GM04503 (cell line): ENCODE measurements around the gene ST7L.
"Not testable (repeated sequence)": the region's sequence is repeated elsewhere in the genome, so short reads cannot be mapped to it uniquely, and the experiment has no call there.

Source experiments
- DNase-seq: peaks from one replicate; pipeline ENCODE4 v3.0.0-alpha.2; 2012; ENCODE audit warnings: low read depth

ST7L gene

GRCh38 chr1:112618721-112619517 lies at the start of gene ST7L:
Gene ST7L, minus strand, starts transcription at chr1:112619141. Its CDS starts 28 bp downstream, at chr1:112619113.
- peak; percentile 22 for DNase-seq

GRCh38 chr1:112666946-112667345 lies 48.0 kb upstream of the ST7L start:
- no peak for DNase-seq

- no peak for DNase-seq
Measured at GRCh38 chr1:112665857-112666256, 46.9 kb upstream of the ST7L start.

- no peak for DNase-seq
Measured at GRCh38 chr1:112651205-112651604, 32.3 kb upstream of the ST7L start.

GRCh38 chr1:112646225-112646624 lies 27.3 kb upstream of the ST7L start:
- DNase-seq = no peak

GRCh38 chr1:112643080-112643479 lies 24.1 kb upstream of the ST7L start:
- no peak for DNase-seq

GRCh38 chr1:112640437-112640836 lies 21.5 kb upstream of the ST7L start:
- DNase-seq = not testable (repeated sequence)

GRCh38 chr1:112638110-112638428 lies 19.1 kb upstream of the ST7L start:
- DNase-seq = no peak

- peak; percentile 70 for DNase-seq
Measured at GRCh38 chr1:112637254-112638109, 18.5 kb upstream of the ST7L start.

- no peak for DNase-seq
Measured at GRCh38 chr1:112636597-112637253, 17.8 kb upstream of the ST7L start.

- no peak for DNase-seq
Measured at GRCh38 chr1:112636056-112636455, 17.1 kb upstream of the ST7L start.

- no peak for DNase-seq
Measured at GRCh38 chr1:112634367-112634766, 15.4 kb upstream of the ST7L start.

GRCh38 chr1:112633628-112634027 lies 14.7 kb upstream of the ST7L start:
- no peak for DNase-seq

- DNase-seq = no peak
Measured at GRCh38 chr1:112629256-112629655, 10.3 kb upstream of the ST7L start.

- DNase-seq = no peak
Measured at GRCh38 chr1:112628516-112628915, 9.6 kb upstream of the ST7L start.

GRCh38 chr1:112626887-112627286 lies 7.9 kb upstream of the ST7L start:
- no peak for DNase-seq

- no peak for DNase-seq
Measured at GRCh38 chr1:112626193-112626592, 7.3 kb upstream of the ST7L start.

GRCh38 chr1:112625696-112626095 lies 6.8 kb upstream of the ST7L start:
- peak; percentile 14 for DNase-seq

GRCh38 chr1:112624493-112624892 lies 5.6 kb upstream of the ST7L start:
- not testable (repeated sequence) for DNase-seq

- no peak for DNase-seq
Measured at GRCh38 chr1:112620377-112620695, 1.4 kb upstream of the ST7L start.

- DNase-seq = peak; percentile 49
Measured at GRCh38 chr1:112619518-112620376, 806 bp upstream of the ST7L start, which contains the start of gene CAPZA1. Gene CAPZA1, plus strand, starts transcription at chr1:112619832. Its CDS starts 13 bp downstream, at chr1:112619845.
